Muscle of leg (tissue), 11 donors: ENCODE measurements around the gene BRD7. TPM values are rescaled to one million over a fixed set of nuclear protein-coding genes. Genes with fewer than 3 reads are reported as not detected.

Experiments
- DNase-seq: peaks from one replicate; pipeline ENCODE4 v3.0.0; 2013
- H3K27ac ChIP-seq: one replicate; pipeline ENCODE4 v1.5.1; 2013; ENCODE audit warnings: mild to moderate bottlenecking, low read length, control low read depth
- H3K27me3 ChIP-seq: one replicate; pipeline ENCODE4 v1.6.1; 2013; ENCODE audit warnings: low read length; ENCODE audit not compliant: control insufficient read depth, insufficient read depth
- H3K36me3 ChIP-seq: one replicate; pipeline ENCODE4 v1.6.1; 2013; ENCODE audit warnings: low read length; ENCODE audit not compliant: control insufficient read depth, insufficient read depth
- H3K4me1 ChIP-seq: one replicate; pipeline ENCODE4 v1.6.1; 2013; ENCODE audit warnings: low read length; ENCODE audit not compliant: control insufficient read depth, insufficient read depth
- H3K4me3 ChIP-seq: one replicate; pipeline ENCODE4 v1.5.1; 2013; ENCODE audit warnings: low read length, control low read depth
- H3K9me3 ChIP-seq: replicated peaks from 2 replicates; pipeline ENCODE4 v1.6.1; 2013; ENCODE audit warnings: low read depth, low read length; ENCODE audit not compliant: control insufficient read depth
- WGBS: methylation state at CpG from one replicate; pipeline ENCODE4 v1.1.5; 2013; ENCODE audit warnings: missing lambda C conversion rate; ENCODE audit not compliant: insufficient coverage; 5-methylcytosine and 5-hydroxymethylcytosine counted together
- polyA plus RNA-seq, 8 donors: library from polyadenylated mRNA; unstranded; fragments of 120-200 nt; gene quantifications; one replicate each; pipeline versions ENCODE4 v1.2.1 to v1.2.3, GENCODE V29; 2013; ENCODE audit warnings: inconsistent platforms in 1 of 8, low replicate concordance in 1 of 8; ENCODE audit not compliant: insufficient read length in 8 of 8, insufficient read depth in 1 of 8
- total RNA-seq: library from RNA; stranded (reverse); fragments of 120-200 nt; gene quantifications from one replicate; pipeline ENCODE4 v1.2.4, GENCODE V29; 2013

The BRD7 gene
- total and polyA plus RNA-seq, 9 donors, result 56.7 to 76.5 (median 69.5) TPM

DNA sequence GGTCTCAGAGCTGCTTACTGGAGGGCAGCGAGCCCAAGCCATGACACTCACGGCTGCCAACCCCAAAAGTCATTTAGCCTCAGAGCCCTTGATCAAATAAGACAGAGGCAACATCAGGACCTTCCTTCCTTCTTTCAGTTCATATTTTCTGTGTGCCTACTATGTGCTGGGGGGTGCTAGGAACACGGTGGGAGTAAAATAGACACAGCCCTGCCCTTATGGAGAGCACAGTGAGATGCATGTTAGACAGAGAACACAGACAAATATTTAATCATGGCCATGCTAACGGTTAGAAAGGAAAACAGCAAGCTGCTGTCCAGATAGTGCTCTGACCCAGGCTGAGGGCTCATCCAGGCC, 4.5 kb upstream of the BRD7 start:
- Histone ChIP-seq H3K36me3 (no peaks in the 10 kb centered on the region), H3K9me3 (peaks cover 2% of the 10 kb centered on the region), H3K27ac (peak overlapping the region; percentile 81), H3K4me3 (no peak overlapping the region), H3K4me1 (peaks cover 18% of the 10 kb centered on the region), H3K27me3 (peaks cover 2% of the 10 kb centered on the region)
- WGBS, result 64% methylated on average over 2 of the region's 4 CpGs
- DNase-seq, result no peak

DNA sequence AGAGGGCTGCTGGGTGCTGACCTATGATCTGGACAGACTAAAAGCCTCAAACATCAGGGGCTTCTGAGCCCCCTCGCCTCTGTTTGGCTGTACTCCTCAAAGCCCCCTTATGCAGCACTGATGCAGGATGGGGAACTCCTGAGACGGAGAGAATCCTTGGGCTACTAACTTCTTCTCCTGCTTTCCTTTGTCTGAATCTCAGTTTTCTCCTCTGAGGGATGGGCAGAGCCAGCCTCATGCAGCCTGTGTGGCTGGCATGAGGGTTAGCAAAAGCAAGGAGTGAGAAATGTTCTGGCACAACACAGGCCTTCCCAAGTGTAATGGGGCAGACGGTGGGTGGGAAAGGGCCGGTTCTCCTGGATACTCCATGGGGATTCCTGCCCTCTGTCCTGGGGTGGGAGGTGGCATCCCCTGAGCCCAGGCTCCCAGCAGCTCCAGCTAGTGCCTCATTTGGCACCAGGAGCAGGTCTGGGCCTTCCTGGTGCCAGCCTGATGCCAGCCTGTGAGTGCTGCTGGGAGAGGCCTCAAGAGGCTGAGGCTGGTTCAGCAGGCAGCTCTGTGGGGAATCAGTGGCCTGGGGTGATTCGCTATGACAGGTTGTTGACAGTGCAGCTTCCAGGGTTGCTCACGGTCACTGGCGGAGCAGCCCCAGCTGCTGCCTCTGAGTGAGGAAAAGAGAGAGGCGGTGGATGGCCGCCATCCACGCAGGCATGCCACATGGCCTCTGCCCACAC, 4.0 kb upstream of the BRD7 start:
- Histone ChIP-seq H3K36me3 (no peaks in the 10 kb centered on the region), H3K4me1 (peaks cover 20% of the 10 kb centered on the region), H3K27ac (peak overlapping the region; percentile 81), H3K9me3 (peaks cover 2% of the 10 kb centered on the region), H3K27me3 (peaks cover 2% of the 10 kb centered on the region), H3K4me3 (no peak overlapping the region)
- peak; percentile 63 for DNase-seq
- WGBS, result 62% methylated on average over 8 of the region's 10 CpGs

DNA sequence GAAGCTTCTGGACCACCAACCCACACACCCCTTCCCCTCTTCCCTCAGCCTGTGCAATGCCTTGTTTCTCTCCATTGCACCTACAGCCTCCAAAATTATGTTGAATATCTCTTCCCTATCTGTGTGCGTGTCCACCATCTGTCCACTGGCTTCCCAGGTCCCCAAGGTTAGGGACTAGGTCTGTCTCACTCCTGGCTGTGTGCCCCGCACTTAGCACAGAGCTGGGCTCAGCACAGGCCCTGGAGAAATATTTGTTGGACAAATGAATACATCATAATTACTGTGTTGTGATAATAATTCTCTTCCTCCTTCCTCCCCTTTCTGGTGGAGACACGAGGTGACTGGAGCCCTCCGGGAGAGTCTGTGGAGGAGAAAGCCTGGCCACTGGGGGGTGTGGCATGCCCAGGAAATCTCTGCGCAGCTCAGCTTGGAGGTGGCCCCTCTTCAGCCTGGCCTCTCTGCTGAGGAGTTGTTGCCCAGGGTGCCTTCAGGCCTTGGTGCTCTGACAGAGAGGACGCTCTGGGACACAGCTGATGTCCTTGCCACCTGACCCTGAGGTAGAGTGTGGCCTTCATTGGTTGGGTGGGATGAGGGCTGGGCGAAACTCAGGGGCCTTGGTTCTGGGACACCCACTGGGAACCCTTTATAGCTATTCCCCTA, 3.3 kb upstream of the BRD7 start:
- H3K4me3 ChIP-seq, result no peak overlapping the region
- no peak overlapping the region for H3K27ac ChIP-seq
- peaks cover 25% of the 10 kb centered on the region for H3K4me1 ChIP-seq
- H3K9me3 ChIP-seq, result peaks cover 2% of the 10 kb centered on the region
- H3K36me3 ChIP-seq, result no peaks in the 10 kb centered on the region
- peak; percentile 38 for DNase-seq
- peaks cover 2% of the 10 kb centered on the region for H3K27me3 ChIP-seq
- 88% methylated on average over 3 of the region's 7 CpGs for WGBS

DNA sequence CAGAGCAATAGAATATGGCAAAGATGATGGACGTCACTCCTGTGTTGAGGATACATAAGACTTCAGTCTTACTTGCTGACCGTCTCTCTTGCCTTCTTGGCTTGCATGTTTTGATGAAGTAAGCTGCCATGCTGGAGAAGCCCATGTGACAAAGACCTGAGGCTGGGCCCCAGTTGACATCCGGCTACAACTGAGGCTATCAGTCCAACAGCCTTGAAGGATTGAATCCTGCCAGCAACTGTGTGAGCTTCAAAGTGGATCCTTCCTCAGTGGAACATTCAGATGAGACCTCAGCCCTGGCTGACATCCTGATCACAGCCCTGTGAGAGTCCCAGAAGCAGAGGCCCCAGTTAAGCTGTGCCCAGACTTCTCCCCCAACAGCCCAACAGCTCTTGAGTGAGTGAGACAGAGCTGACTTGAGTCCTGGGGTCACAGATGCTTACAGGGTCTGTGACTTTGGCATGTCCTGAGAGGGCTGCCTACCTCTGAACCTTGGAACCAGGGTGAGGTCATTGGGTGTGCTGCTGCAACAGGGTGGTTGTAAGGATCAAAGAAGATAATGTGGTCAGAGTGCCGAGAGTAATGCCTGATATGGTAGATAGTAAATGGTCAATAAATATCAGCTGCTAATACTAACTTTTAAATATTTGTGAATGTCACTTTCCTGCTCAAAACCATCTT, 2.4 kb upstream of the BRD7 start:
- 92% methylated on average over 1 of the region's 4 CpGs for WGBS

DNA sequence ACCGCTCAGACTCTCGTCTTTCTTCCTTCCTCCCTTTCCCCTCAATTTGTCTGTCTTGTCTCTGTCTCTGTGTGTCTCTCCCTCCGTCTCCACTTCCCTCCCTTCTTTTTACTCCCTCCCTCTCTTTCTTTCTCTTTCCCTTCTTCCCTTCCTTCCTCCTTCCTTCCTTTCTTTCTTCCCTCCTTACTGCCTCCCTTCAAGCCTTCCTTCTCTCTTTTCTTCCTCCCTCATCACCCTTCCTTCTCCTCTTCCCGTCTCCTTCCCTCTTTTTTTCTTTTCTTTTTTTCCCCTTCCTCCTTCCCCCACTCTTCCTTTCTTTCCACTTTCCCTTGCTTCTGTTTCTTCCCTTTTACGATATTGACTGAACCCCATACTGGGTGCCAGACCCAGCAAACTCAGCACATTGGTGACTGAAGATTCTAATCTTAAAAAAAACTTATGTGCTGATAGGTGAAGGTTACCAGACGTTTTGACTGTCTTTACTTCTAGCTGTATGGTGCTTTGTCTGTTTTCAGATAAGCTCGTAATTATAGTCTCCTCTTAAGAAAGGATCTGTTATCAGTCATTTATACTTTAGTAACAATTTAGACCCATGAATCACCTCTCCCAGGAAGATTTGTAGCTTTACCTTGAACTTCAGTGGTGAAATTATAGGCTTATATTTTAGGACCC, 481 bp upstream of the BRD7 start:
- Histone ChIP-seq H3K9me3 (peaks cover 2% of the 10 kb centered on the region), H3K4me3 (peak overlapping the region; percentile 23), H3K27me3 (no peaks in the 10 kb centered on the region), H3K36me3 (peaks cover 11% of the 10 kb centered on the region), H3K27ac (no peak overlapping the region), H3K4me1 (peaks cover 26% of the 10 kb centered on the region)
- no peak for DNase-seq
- 0% methylated on average over 4 of the region's 7 CpGs for WGBS

More for the DNA sequence above, 2.4 kb upstream of the BRD7 start:
- DNase-seq, result no peak
- H3K27me3 ChIP-seq, result peaks cover 2% of the 10 kb centered on the region
- no peak overlapping the region for H3K27ac ChIP-seq
- peaks cover 2% of the 10 kb centered on the region for H3K9me3 ChIP-seq
- peaks cover under 1% of the 10 kb centered on the region for H3K36me3 ChIP-seq
- H3K4me3 ChIP-seq, result no peak overlapping the region
- H3K4me1 ChIP-seq, result peaks cover 26% of the 10 kb centered on the region

DNA sequence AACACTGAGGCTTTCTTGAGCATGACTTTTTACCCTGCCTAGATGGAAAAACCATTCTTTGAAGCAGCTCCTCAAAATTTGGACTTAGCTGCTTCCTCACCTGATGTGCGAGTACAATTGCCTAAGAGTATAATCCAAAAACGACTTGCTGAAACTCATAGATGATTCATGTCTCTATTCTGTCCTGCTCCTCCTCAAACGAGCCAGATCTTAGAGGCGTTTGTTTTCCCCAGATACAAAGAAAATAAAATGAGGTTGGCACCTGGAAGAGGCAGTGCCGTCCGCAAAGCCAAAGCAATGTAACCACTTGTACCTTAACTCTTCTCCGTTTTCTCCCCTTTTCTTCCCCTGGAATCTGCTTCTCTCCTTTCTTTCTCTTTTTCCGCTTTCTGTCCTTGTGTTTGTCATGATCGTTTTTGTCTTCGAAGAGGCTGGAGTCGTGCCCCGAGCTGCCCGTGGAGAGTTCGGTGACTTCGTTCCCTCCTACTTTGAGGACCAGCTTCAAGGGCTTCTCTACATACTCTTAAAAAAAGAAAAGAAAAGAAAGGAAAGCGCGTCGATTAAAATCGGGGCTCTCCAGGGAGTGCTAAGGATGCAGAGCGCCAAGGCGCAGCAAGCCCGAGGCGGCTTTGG, 895 bp downstream of the BRD7 start:
- H3K27ac ChIP-seq, result no peak overlapping the region
- WGBS, result 4% methylated on average over 11 of the region's 23 CpGs
- peaks cover 2% of the 10 kb centered on the region for H3K9me3 ChIP-seq
- peak overlapping the region; percentile 46 for H3K4me3 ChIP-seq
- H3K36me3 ChIP-seq, result peaks cover 23% of the 10 kb centered on the region
- H3K27me3 ChIP-seq, result no peaks in the 10 kb centered on the region
- H3K4me1 ChIP-seq, result peaks cover 17% of the 10 kb centered on the region
- DNase-seq, result no peak

GRCh38 chr16:50365791-50366575, 2.8 kb downstream of the BRD7 start:
- Histone ChIP-seq H3K27ac (no peak overlapping the region), H3K27me3 (no peaks in the 10 kb centered on the region), H3K4me3 (no peak overlapping the region), H3K4me1 (peaks cover 8% of the 10 kb centered on the region), H3K36me3 (peaks cover 30% of the 10 kb centered on the region), H3K9me3 (peaks cover under 1% of the 10 kb centered on the region)
- no peak for DNase-seq
- WGBS, result 67% methylated on average over 1 of the region's 2 CpGs

DNA sequence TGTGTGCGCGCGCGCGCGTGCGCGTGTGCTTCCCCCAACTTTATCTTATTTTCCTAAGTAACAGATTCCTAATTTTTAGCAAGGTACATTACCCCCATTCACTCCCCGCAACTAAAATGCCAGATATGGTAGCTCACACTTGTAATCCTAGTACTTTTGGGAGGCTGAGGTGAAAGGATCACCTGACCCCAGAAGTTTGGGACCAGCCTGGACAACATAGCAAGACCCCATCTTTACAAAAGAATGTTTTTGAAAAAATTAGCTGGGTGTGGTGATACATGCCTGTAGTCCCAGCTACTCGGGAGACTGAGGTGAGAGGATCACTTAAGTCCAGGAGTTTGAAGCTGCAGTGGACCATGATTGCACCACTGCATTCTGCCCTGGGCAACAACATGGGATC, 5.1 kb downstream of the BRD7 start:
- peaks cover 8% of the 10 kb centered on the region for H3K4me1 ChIP-seq
- no CpG with 5 or more reads among the region's 10 CpGs for WGBS
- no peak overlapping the region for H3K27ac ChIP-seq
- no peaks in the 10 kb centered on the region for H3K9me3 ChIP-seq
- no peaks in the 10 kb centered on the region for H3K27me3 ChIP-seq
- H3K36me3 ChIP-seq, result peaks cover 39% of the 10 kb centered on the region
- DNase-seq, result no peak
- H3K4me3 ChIP-seq, result no peak overlapping the region

DNA sequence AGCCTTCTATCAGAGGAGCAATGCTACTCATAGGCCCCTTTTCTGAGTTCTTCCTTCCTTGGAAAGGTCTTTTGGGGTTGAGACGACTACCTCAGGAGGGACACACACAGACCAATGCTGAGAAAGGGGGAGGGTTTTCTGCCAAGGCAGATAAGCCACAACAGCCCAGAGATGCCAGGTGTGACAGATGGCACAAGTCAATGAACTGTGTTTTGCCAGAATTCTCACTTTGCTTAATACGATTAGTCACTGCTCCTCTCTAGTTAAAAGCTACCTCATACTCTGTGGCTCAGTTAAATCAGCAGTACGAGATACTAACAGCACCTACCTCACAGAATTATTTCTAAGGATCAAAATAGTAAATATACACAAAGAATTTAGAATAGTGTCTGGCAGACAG, 8.0 kb downstream of the BRD7 start:
- no peak overlapping the region for H3K27ac ChIP-seq
- no CpG with 5 or more reads among the region's 3 CpGs for whole genome bisulfite sequencing
- H3K36me3 ChIP-seq, result peaks cover 51% of the 10 kb centered on the region

More for the DNA sequence above, 8.0 kb downstream of the BRD7 start:
- Histone ChIP-seq H3K9me3 (no peaks in the 10 kb centered on the region), H3K27me3 (no peaks in the 10 kb centered on the region), H3K4me3 (no peak overlapping the region), H3K4me1 (no peaks in the 10 kb centered on the region)
- no peak for DNase-seq
